ENCODE results near the gene COQ8A.
"Not testable (repeated sequence)": the region's sequence is repeated elsewhere in the genome, so short reads cannot be mapped to it uniquely, and the experiment has no call there.

The COQ8A gene

DNA sequence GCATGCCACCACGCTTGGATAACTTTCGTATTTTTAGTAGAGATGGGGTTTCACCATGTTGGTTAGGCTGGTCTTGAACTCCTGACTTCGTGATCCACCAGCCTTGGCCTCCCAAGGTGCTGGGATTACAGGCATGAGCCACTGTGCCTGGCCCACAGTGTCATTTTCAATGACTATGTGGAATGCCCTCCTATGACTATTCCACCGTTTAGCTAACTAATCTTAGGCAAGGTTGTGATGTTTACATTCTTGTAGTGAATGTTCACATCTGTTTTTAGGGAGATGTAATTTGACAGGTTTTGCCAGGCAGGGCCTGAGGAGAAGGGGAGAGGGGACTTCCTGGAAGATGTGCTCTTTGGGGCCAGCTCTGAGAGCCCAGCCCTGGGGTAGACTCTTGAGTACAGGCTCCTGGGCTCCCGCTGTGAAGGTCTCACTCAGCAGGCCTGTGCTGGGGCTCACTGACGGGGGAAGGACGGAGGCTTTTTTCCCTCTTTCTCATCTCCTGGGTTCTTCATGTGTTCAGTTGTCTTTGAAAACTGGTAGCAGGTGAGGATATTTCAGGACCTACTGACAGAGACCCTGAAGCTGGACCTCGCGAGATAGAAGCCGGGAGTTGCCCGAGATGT lies 13.2 kb downstream of the COQ8A start:
- DNase-seq = no peak

DNA sequence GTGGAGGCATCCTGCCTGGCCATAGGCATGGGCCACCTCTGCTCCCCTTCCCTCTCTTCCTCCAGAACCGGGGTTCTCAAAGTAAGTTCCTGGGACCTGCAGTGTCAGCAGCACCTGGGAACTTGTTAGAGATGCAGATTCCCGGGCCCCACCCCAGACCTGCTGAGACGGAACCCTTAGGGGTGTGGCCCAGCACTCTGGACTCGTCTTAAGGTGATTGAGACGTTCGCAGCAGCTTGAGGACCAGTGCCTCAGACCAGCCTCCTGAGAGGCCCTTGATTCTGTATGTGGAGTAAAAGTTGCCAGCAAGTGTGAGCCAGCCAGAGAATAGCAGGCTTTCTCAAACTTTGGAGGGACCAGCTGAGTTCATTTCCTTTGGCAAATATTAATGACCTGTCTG lies 14.2 kb downstream of the COQ8A start:
- DNase-seq = no peak

DNA sequence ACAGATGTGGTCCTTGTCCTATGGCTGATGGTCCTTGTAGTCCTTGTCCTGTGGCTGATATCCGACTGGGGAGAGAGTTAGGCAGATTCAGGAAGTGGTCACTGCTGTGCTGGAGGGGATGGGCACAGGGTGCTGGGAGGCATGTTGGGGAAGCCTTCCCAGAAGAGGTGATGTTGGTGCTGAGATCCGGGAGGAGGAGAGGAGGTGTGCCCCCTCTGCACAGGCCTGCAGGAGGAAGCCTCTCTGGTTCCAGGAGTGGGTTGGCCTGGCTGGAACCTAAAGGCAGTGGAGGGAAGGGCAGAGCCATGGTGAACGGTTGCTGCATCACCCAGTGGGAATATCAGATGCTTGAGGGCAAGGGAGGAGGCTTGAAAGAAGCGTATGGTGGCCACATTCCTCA lies 14.7 kb downstream of the COQ8A start:
- no peak for DNase-seq

DNA sequence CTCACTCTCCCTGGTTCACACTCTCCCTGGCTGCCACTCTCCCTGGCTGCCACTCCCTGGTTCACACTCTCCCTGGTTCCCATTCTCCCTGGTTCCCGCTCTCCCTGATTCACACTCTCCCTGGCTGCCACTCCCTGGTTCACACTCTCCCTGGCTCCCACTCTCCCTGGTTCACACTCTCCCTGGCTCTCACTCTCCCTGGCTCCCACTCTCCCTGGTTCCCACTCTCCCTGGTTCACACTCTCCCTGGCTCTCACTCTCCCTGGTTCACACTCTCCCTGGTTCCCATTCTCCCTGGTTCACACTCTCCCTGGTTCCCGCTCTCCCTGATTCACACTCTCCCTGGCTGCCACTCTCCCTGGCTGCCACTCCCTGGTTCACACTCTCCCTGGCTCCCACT lies 15.8 kb downstream of the COQ8A start:
- DNase-seq = not testable (repeated sequence)

DNA sequence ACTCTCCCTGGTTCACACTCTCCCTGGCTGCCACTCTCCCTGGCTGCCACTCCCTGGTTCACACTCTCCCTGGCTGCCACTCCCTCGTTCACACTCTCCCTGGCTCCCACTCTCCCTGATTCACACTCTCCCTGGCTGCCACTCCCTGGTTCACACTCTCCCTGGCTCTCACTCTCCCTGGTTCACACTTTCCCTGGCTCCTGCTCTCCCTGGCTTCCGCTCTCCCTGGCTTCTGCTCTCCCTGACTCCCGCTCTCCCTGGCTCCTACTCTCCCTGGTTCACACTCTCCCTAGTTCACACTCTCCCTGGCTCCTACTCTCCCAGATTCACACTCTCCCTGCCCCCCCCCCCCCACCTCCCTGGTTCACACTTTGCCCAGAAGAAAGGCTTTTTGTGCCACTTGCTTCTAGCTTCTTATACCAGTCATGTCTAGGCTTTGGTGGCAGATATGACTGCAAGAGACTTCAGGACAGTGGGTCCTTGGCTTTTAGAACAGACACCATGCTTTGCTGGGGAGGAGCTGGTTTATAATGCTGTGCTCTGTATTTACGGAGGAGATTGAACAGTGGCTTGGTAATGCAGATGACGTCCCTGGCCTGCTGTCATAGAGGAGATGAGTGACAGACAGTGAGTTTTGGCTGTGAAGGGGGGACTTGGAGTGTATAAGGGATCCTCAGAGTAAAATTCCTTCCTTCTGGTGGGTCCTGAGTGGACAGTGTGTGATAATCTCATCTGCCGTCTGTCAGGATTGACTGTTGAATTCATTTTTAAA lies 17.0 kb downstream of the COQ8A start:
- no peak for DNase-seq

DNA sequence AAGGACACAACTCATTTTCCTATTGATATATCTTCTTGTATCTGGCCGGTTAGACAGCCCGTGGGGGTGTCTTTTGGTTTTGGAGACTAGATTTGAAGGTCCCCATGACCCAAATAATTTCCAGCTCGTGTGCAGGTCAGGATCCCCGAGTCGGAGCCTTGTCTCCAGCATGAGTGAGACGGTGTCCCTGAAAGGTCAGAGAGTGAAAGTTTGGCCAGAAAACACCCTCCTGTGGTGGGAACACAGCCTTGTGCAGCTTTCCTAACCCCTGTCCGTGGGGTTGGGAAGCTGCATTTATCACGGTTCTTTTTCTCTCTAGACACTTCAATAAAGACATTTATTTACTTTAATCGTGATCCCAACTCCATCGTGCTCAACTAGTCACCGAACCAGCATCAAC lies 17.6 kb downstream of the COQ8A start:
- DNase-seq = no peak

DNA sequence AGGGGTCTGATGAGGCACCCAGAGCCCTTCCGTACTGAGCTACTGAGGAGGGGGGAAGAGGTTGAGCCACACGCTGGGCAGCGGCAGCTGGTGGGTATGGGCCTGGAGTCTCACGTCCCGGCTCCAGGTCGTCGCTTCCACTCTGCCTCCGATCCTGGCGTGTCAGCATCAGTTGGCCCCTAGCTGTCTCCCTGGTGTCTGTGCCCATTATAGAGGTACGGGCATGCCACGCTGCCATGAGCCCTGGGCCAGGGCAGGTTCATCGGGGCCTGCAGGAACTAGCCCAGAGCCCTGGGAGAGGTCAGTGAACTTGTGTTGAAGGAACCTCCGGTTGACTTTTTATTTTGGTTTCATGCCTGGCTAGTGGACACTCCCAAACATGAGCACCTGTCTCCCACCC lies 18.2 kb downstream of the COQ8A start:
- no peak for DNase-seq

DNA sequence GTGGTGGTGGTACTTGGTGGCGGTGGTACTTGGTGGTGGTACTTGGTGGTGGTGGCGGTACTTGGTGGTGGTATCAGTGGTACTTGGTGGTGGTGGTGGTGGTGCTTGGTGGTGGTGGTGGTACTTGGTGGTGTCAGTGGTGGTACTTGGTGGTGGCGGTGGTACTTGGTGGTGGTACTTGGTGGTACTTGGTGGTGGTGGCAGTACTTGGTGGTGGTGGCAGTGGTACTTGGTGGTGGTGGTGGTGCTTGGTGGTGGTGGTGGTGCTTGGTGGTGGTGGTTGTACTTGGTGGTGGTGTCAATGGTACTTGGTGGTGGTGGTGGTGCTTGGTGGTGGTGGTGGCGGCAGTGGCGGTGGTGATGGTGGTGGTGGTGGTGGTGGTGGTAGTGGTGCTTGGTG lies 20.2 kb downstream of the COQ8A start:
- DNase-seq = no peak

DNA sequence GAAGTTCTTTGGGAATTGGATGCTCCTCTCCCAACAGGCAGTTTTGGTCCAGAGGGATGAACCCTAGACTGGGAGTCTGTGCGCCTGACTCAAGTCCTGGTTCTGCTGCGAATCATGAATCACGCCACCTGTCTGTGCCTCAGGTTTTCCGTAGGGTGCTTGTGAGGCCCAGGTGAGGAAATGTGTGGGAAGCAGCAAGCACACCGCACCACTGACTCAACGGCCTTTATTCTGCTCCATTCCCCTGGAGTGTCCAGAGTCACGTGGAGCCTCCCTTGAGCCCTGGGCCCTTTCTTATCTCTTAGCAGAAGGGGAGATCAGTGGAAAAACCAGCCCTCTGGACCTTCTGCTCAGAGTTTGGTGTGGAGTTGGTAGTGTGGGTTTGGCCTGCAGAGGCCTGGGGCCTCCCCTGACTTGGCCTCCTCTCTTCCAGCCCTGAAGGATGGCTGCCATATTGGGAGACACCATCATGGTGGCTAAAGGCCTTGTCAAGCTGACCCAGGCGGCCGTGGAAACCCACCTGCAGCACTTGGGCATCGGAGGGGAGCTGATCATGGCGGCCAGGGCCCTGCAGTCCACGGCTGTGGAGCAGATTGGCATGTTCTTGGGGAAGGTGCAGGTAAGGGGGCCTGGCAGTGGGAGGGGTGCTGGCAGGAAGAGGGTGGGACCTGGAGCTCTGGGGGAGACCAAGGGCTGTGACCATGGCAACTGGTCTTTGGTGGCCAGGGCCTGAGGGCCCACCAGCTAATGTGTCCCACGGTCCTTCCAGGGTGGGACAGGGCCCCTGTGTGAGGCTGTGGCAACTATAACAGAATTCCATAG lies 21.1 kb downstream of the COQ8A start:
- DNase-seq = no peak

DNA sequence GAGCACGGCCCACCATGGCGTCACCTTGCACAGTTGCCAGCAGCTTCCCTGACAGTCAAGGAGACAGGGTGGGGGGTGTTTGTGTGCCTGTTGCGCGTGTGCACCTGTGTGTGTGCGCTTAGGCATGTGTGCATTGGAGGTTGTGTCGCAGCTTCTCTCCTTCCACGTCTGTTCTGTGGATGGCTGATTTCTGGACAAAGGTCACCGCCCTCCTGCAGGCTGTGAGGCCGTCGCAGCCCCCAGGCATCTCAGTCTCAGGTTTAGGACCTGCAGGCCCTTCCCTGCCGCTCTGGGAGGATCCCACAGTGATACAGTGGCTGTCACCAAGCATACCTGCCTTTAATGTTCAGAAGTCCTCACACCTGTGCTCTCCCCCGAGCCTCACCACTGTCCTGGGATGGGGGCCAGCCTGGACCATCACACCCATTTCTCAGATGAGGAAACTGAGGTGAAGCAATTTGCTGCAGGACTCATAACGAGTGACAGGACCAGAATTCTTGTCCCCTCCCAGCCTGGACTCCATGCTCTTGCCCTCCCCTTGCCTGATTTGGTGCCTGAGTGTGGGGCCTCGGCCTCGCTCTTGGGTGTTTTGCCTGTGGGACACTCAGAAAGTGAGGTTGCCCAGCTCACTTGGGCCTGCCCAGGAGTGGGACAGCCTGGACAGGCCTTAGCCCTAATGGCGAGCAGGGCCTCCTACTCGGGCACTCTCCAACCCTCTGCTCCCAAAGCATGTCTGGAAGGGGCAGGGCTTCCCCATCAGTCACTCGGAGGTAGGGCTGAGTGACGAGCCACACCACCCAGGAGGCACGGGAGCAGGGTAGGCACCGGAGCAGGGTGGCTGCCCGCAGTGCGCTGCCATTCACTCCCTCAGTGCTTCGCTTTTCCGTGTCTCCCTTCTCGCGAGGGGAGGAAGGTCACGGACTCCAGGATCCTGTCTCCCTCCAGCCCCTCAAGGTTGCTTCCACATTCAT lies 22.6 kb downstream of the COQ8A start:
- no peak for DNase-seq

DNA sequence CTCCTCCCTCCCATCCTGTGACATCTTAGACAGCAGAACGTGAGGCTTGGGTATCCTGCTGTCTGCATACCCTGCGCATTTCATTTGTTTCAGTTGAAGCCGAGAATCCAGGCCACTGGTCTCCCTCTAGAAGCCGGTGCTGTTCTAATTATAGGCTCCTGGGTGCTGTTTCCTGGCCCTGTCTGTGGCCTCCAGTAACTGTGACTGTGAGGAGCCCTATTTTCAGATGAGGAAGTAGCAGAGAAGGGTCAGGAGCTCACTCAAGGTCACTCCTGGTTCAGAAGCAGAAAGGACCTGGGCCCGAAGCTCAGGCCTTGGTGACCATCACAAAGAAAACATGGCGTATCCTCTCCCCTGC lies 24.0 kb downstream of the COQ8A start:
- no peak for DNase-seq

DNA sequence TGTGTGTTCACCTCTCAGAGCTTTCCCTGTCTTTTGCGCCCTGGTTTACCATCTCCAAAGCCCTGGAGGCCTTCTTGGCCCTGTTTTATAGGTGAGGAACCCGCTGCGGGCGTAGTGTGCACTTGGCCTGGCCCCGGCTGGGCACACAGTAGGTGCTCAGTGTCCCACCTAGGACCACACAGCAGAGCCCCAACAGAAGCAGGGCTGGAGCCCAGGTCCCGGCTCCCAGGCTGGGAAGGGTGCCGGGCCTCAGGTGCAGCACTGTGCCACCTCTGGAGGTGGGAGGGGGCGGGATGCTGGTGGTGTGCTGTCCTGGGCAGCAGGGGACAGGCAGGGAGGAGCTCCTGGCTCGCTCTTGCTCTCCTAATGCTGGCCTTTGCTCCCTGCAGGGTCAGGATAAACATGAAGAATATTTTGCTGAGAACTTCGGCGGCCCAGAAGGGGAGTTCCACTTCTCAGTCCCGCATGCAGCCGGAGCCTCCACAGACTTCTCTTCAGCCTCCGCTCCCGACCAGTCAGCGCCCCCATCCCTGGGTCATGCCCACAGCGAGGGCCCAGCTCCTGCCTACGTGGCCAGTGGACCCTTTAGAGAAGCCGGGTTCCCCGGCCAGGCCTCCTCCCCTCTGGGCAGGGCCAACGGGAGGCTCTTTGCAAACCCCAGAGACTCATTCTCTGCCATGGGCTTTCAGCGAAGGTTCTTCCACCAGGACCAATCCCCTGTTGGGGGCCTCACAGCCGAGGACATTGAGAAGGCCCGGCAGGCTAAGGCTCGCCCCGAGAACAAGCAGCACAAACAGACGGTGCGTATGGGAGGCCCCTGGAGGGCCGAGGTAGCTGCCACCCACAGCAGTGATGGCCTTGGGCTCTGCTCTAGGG lies 24.8 kb downstream of the COQ8A start:
- DNase-seq = no peak

DNA sequence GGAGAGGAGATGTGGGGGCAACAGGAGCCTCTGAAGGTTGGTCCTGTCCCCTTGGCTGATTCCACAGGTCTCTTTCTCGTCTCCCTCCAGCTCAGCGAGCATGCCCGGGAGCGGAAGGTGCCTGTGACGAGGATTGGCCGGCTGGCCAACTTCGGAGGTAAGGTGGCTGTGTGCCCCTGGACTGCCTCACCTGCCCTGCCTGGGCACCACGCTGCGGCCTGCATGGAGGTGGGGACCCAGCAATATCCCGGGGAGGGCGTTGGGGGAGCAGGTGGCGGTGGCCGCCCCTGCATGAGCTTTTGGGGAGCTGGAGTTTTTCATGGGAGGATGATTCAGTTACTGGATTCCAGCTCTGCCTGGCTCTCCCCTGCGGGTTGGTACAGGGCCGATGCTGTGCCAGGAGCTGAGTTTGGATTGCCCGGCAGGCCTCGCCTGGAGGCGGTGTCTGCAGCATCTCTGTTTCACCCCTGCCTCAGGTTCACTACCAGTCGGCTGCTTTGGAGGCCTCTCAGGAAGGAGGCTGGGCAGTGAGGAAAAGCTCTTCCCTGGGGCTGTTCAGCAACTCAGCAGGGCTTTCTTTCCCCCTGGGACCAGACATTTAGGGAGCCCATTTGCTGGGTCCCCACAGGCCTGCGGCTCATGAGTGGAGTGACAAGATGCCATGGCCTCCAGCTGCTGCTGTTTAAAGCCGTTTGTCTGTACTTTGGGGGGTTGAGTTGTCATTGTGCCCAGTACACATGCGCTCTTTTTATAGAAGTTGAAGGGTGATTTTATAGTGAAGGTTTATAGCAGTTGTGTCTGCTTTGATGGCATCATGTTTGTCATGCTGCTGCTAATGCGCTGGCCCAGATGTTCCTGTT lies 25.7 kb downstream of the COQ8A start:
- DNase-seq = no peak

DNA sequence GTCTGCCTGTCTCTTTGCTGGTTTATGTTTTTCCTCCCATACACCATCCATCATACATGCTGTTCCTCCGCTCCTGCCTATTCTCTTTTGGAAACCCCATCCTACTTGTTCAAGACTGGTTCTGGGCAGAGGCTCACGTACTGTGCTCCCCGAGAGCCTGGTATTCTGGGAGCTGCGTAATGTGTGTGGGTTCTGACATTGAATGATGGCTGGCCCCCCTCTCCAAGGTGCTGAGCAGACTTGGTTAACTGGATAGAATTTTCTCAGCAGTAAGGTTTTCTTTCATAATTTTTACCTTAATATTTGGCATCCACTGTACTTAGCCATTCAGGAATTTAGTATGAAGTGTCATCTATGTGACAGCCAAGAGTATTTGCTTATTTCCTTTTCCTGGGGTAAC lies 26.6 kb downstream of the COQ8A start:
- no peak for DNase-seq

DNA sequence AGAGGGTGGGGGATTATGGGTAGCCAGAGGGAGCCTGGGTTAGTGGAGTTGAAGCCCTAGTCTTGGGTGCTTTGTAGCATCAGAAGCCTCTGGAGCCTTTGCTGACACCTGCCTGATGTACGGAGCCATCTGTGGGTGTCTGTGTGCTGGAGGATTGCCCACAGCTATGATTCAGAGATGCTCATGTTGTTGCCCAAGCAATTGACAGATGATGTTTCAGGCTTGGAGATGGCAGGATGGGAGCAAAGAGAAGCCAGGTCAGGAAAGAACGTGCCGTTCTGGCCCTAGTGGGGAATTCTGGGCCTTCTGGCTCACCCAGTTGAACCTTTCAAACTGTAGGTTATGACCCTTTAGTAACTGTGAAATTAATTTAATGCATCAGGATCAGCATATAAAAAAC lies 27.6 kb downstream of the COQ8A start:
- no peak for DNase-seq

DNA sequence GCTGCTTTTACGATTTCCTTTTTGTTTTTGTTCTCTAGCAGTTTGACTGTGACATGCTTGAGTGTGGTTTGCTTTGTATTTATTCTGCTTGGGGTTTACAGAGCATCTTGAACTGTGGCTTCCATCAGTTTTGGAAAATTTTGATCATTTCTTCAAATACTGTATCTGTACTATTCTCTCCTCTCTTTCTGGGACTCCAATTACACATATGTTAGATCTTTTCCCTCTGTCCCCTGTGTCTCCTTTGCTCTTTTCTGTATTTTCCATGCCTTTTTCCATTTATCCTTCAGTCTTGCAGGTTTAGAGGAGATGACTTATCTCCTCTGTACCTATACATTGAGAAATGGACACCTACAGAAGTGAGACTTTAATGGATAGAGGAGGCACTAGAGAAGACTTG lies 31.7 kb downstream of the COQ8A start:
- no peak for DNase-seq

DNA sequence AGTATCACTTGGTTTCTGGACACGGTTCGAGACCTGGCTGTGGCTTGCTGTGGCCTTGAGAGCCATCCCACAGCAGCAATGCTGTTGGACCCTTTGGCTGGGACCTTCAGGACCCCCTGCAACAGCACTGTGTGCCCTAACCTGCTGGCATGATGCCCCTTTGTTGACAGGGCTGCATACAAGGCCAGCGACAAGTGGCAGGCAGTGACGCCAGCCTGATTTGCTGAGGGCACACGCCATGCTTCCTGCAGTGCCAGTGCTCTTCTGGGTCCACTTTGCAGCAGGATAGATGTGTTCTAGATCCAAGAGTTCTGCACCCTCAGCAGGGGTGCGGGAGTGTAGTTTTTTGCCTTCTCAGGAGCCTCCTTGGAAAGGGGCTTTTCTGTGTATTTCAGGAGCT lies 32.8 kb downstream of the COQ8A start:
- no peak for DNase-seq

DNA sequence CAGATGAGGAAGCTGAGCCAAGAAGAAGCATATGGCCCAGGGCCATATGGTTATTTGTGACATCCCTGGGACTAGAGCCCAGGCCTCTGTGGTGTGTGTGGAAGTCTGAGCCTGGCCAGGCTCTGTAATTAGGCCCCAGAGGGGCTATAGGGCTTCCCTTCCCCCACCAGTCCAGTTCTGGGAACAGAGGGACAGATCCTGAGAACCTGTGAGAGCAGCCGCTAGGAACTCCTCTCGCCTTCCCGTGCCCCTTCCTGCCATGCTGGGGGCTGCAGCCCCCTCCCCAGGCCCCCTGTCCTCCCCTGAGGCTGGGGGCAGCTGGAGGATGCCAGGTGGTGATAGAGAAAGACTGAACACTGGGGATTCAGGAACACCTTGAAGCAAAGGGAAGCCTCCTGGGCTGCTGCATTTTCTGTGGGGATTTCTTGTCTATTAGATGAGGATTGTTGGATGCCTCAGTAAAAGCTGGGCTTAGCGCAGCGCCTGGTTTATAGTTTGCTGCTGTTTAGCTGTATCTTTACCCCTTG lies 33.3 kb downstream of the COQ8A start:
- DNase-seq = peak; percentile 54

DNA sequence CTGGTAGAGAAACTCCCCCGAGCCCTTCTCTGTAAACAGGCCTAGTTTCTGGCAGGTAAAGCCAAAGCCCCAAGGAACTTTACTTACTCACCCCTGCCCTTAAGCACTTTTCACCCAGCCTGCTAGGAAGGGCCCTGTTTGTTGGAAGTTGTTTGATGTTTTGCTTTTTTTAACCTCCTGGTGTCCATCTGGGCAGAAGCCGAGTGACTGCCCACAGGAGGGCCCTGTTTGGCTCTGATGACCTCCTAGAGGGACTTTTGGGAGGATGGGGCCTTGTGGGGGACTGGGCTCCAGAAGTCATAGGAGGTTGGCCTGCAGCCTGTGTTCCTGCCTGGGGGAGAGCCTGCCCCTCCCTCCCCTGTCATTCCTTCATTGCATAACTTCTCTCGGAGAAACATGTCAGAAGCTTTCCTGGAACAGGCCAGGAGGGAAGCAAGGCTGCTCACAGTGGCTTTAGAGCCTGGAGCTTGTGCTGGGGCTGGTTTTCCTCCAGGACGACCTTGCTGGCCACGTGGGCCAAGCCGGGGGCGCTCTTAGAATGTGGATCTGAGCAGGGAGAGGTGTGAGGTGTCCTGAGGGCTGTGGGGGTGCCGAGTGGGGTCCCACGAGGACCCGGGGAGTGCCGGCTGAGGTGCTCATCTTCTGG lies 33.9 kb downstream of the COQ8A start:
- DNase-seq = no peak
